Trophoblast cell (in vitro differentiated cells and primary cell): Measurements from ENCODE around the gene RGS5.
"Not testable (repeated sequence)": the region's sequence is repeated elsewhere in the genome, so short reads cannot be mapped to it uniquely, and the experiment has no call there.

ENCODE experiments used
- DNase-seq, 2 donors: peaks; one replicate each; pipeline ENCODE4 v3.0.0-alpha.2; 2016
- H2AFZ ChIP-seq: 2 replicates; pipeline ENCODE4 v1.6.1; 2013; ENCODE audit warnings: low read length, moderate library complexity, mild to moderate bottlenecking; ENCODE audit not compliant: insufficient read depth, poor library complexity
- H2AK5ac ChIP-seq: 2 replicates; pipeline ENCODE4 v1.6.1; 2013; ENCODE audit warnings: mild to moderate bottlenecking, low read length
- H2BK120ac ChIP-seq: 2 replicates; pipeline ENCODE4 v1.6.1; 2013; ENCODE audit warnings: low read length, mild to moderate bottlenecking, moderate library complexity; ENCODE audit not compliant: insufficient read depth, poor library complexity
- H2BK12ac ChIP-seq: 2 replicates; pipeline ENCODE4 v1.6.1; 2013; ENCODE audit warnings: mild to moderate bottlenecking, low read length, moderate library complexity
- H2BK5ac ChIP-seq: 2 replicates; pipeline ENCODE4 v1.6.1; 2013; ENCODE audit warnings: low read length, low read depth, moderate library complexity, mild to moderate bottlenecking; ENCODE audit not compliant: poor library complexity
- H3K14ac ChIP-seq: 2 replicates; pipeline ENCODE4 v1.6.1; 2013; ENCODE audit warnings: mild to moderate bottlenecking, low read length
- H3K18ac ChIP-seq: 2 replicates; pipeline ENCODE4 v1.6.1; 2013; ENCODE audit warnings: mild to moderate bottlenecking, low read length
- H3K23ac ChIP-seq: 2 replicates; pipeline ENCODE4 v1.6.1; 2013; ENCODE audit warnings: low read length
- H3K27ac ChIP-seq: 2 replicates; pipeline ENCODE4 v1.5.1; 2013; ENCODE audit warnings: low read depth, mild to moderate bottlenecking, inconsistent platforms, low read length, moderate library complexity
- H3K27me3 ChIP-seq: 2 replicates; pipeline ENCODE4 v1.6.1; 2013; ENCODE audit warnings: inconsistent platforms, mild to moderate bottlenecking, low read length, moderate library complexity; ENCODE audit not compliant: insufficient read depth
- H3K36me3 ChIP-seq, 2 experiments: 1 replicate in 1 of 2; 2 replicates in 1 of 2; pipeline ENCODE4 v1.6.1; 2013; ENCODE audit warnings: low read length in 2 of 2, mild to moderate bottlenecking in 2 of 2, moderate library complexity in 1 of 2; ENCODE audit not compliant: insufficient read depth in 2 of 2, control insufficient read depth in 1 of 2
- H3K4ac ChIP-seq: 2 replicates; pipeline ENCODE4 v1.6.1; 2013; ENCODE audit warnings: low read depth, mild to moderate bottlenecking, low read length, moderate library complexity
- H3K4me1 ChIP-seq, 2 experiments: 1 replicate in 1 of 2; 2 replicates in 1 of 2; pipeline ENCODE4 v1.6.1; 2013; ENCODE audit warnings: low read length in 2 of 2, mild to moderate bottlenecking in 2 of 2, moderate library complexity in 1 of 2; ENCODE audit not compliant: insufficient read depth in 2 of 2, control insufficient read depth in 1 of 2
- H3K4me2 ChIP-seq: 2 replicates; pipeline ENCODE4 v1.6.1; 2013; ENCODE audit warnings: inconsistent platforms, mild to moderate bottlenecking, low read length, moderate library complexity
- H3K4me3 ChIP-seq: 2 replicates; pipeline ENCODE4 v1.5.1; 2013; ENCODE audit warnings: mild to moderate bottlenecking, low read depth, low read length, inconsistent platforms
- H3K79me1 ChIP-seq: one replicate; pipeline ENCODE4 v1.6.1; 2013; ENCODE audit warnings: low read length
- H3K79me2 ChIP-seq: 2 replicates; pipeline ENCODE4 v1.6.1; 2013; ENCODE audit warnings: low read length, mild to moderate bottlenecking; ENCODE audit not compliant: control insufficient read depth, insufficient read depth, poor library complexity
- H3K9ac ChIP-seq: 2 replicates; pipeline ENCODE4 v1.6.1; 2013; ENCODE audit warnings: mild to moderate bottlenecking, low read length
- H3K9me3 ChIP-seq: 2 replicates; pipeline ENCODE4 v1.6.1; 2013; ENCODE audit warnings: low read depth, mild to moderate bottlenecking, control low read depth, inconsistent platforms, low read length; ENCODE audit not compliant: insufficient read depth
- H4K12ac ChIP-seq: 2 replicates; pipeline ENCODE4 v1.6.1; 2013; ENCODE audit warnings: low read depth, mild to moderate bottlenecking, low read length, moderate library complexity
- H4K8ac ChIP-seq: 2 replicates; pipeline ENCODE4 v1.6.1; 2013; ENCODE audit warnings: low read depth, mild to moderate bottlenecking, low read length, moderate library complexity
- H4K91ac ChIP-seq: one replicate; pipeline ENCODE4 v1.6.1; 2013; ENCODE audit warnings: low read depth, mild to moderate bottlenecking, low read length, moderate library complexity
- WGBS: extraction: QIAGEN DNeasy Blood & Tissue Kit; methylation state at CpG from one replicate; pipeline ENCODE4 v1.1.7; 2013; ENCODE audit warnings: missing lambda C conversion rate; ENCODE audit not compliant: insufficient read length, insufficient coverage; ENCODE audit errors: extremely low coverage; 5-methylcytosine and 5-hydroxymethylcytosine counted together

RGS5 gene

DNA sequence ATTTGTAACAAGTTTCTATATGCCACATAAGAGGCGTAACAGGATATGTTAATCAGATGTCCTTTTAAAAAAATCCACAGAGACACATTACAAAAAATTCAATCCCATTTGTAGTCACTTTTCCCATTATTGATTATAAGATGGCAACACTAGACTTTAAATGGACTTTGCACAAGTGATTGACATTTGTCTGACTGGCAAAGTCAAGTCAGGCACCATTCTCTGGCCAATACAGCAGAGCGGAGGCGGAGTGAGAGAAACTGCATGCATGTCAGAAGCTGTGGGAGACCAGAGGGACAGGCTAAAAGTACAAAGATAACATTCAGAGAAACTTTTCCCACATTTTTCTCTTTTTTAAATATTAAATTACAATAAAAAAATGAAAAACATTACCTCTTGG is 28.1 kb upstream of the RGS5 start:
- no peak overlapping the region for H2BK120ac ChIP-seq
- no peak overlapping the region for H4K91ac ChIP-seq
- H3K79me1 ChIP-seq = no peaks in the 10 kb centered on the region
- no peak overlapping the region for H3K23ac ChIP-seq
- H3K14ac ChIP-seq = no peak overlapping the region
- WGBS = no CpG with 5 or more reads among the region's 3 CpGs
- H3K9me3 ChIP-seq = no peaks in the 10 kb centered on the region
- H4K8ac ChIP-seq = no peak overlapping the region
- no peak overlapping the region for H4K12ac ChIP-seq
- H3K27ac ChIP-seq = no peak overlapping the region
- H3K4me2 ChIP-seq = no peak overlapping the region
- no peaks in the 10 kb centered on the region for H3K4me1 ChIP-seq
- no peaks in the 10 kb centered on the region for H3K27me3 ChIP-seq
- H3K18ac ChIP-seq = no peak overlapping the region
- H3K9ac ChIP-seq = no peak overlapping the region
- no peak overlapping the region for H3K4me3 ChIP-seq
- no peaks in the 10 kb centered on the region for H3K36me3 ChIP-seq
- no peak overlapping the region for H2AFZ ChIP-seq
- H2BK5ac ChIP-seq = no peak overlapping the region
- no peak overlapping the region for H3K4ac ChIP-seq
- no peaks in the 10 kb centered on the region for H3K79me2 ChIP-seq
- no peak overlapping the region for H2BK12ac ChIP-seq
- DNase-seq = no peak
- no peak overlapping the region for H2AK5ac ChIP-seq

DNA sequence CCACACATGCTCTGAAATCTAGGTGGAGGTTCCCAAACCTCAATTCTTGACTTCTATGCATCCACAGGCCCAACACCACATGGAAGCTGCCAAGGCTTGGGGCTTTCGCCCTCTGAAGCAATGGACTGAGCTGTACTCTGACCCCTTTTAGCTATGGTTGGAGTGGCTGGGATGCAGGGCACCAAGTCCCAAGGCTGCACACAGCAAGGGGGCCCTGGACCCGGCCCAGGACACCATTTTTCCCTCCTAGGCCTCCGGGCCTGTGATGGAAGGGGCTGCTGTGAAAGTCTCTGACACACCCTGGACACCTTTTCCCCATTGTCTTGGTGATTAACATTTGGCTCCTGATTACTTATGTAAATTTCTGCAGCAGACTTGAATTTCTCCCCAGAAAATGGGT is 25.6 kb upstream of the RGS5 start:
- H2AK5ac ChIP-seq = not testable (repeated sequence)

DNA sequence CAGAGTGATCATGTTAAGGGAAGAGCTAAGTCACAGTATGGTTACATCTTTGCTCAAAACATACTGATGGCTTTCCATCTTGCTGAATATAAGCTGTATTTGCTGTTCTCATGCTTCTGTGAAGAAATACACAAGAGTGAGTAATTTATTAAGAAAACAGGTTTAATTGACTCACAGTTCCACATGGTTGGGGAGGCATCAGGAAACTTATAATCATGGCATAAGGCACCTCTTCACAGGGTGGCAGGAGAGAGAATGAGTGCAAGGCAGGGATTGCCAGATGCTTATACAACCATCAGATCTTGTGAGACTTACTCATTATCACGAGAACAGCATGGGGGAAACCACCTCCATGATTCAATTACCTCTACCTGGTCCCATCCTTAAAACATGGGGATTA is 24.4 kb upstream of the RGS5 start:
- H3K4me3 ChIP-seq = no peak overlapping the region
- no peak overlapping the region for H2BK5ac ChIP-seq
- H3K4me2 ChIP-seq = no peak overlapping the region
- H3K14ac ChIP-seq = no peak overlapping the region
- H3K4ac ChIP-seq = no peak overlapping the region
- H4K91ac ChIP-seq = no peak overlapping the region
- H4K8ac ChIP-seq = no peak overlapping the region
- no peaks in the 10 kb centered on the region for H3K27me3 ChIP-seq
- H3K79me1 ChIP-seq = no peaks in the 10 kb centered on the region
- H2BK12ac ChIP-seq = no peak overlapping the region
- no peak overlapping the region for H2AK5ac ChIP-seq
- H2BK120ac ChIP-seq = no peak overlapping the region
- H3K27ac ChIP-seq = no peak overlapping the region
- no peaks in the 10 kb centered on the region for H3K36me3 ChIP-seq
- DNase-seq = no peak
- H3K4me1 ChIP-seq = no peaks in the 10 kb centered on the region
- no peak overlapping the region for H4K12ac ChIP-seq
- H3K9me3 ChIP-seq = no peaks in the 10 kb centered on the region
- no CpG with 5 or more reads among the region's 1 CpG for WGBS
- H3K79me2 ChIP-seq = no peaks in the 10 kb centered on the region
- H3K23ac ChIP-seq = no peak overlapping the region
- H2AFZ ChIP-seq = no peak overlapping the region
- no peak overlapping the region for H3K9ac ChIP-seq
- no peak overlapping the region for H3K18ac ChIP-seq

More for the DNA sequence above, 25.6 kb upstream of the RGS5 start:
- H3K9ac ChIP-seq, H2AFZ ChIP-seq, DNase-seq, H3K9me3 ChIP-seq, H4K8ac ChIP-seq, H3K79me2 ChIP-seq, H3K36me3 ChIP-seq, H3K14ac ChIP-seq, H2BK120ac ChIP-seq, H3K23ac ChIP-seq, H4K12ac ChIP-seq, H3K4ac ChIP-seq, H3K27me3 ChIP-seq, H3K4me1 ChIP-seq, H2BK12ac ChIP-seq, H3K79me1 ChIP-seq, H3K4me3 ChIP-seq, H4K91ac ChIP-seq, H3K4me2 ChIP-seq, H2BK5ac ChIP-seq, H3K18ac ChIP-seq, H3K27ac ChIP-seq: not testable (repeated sequence)
- WGBS = no CpG with 5 or more reads among the region's 3 CpGs

DNA sequence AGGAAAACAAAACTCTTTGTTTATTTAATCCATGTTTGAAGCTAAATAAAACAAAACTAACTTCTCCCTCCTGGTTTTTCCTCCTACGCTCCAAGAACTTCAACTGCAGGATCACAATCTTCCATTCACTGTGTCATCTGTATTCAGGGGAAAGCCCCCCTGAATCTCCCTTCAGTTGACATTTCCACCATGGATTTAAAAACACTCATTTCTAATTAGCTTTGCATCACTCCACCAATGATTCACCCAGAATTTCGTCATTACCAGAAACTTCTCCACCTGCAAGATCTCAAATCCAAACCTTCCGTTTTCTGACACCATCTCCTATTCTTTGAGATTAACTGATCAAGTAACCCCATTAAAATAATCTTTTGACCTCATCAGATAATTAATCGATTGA is 10.9 kb upstream of the RGS5 start:
- Histone ChIP-seq H2BK5ac (no peak overlapping the region), H3K4me2 (no peak overlapping the region), H3K23ac (no peak overlapping the region), H2AK5ac (no peak overlapping the region), H3K4ac (no peak overlapping the region), H3K18ac (no peak overlapping the region), H3K36me3 (no peaks in the 10 kb centered on the region), H3K9ac (no peak overlapping the region), H3K27me3 (no peaks in the 10 kb centered on the region), H3K9me3 (no peaks in the 10 kb centered on the region), H3K79me2 (no peaks in the 10 kb centered on the region), H4K8ac (no peak overlapping the region), H3K79me1 (no peaks in the 10 kb centered on the region), H3K27ac (no peak overlapping the region), H2BK12ac (no peak overlapping the region), H4K91ac (no peak overlapping the region), H3K4me3 (no peak overlapping the region), H3K4me1 (no peaks in the 10 kb centered on the region), H2AFZ (no peak overlapping the region), H4K12ac (no peak overlapping the region), H2BK120ac (no peak overlapping the region), H3K14ac (no peak overlapping the region)
- no CpG with 5 or more reads among the region's 4 CpGs for WGBS
- peak in 1 of 2 donors; percentile 2 for DNase-seq
